HG02852 (cell line): ENCODE results near the gene SAT2.

Source experiments
- ATAC-seq: cut with Tn5 transposase; IDR thresholded peaks from one replicate; pipeline ENCODE4 v1.9.1; 2021; ENCODE audit warnings: mild to moderate bottlenecking, moderate library complexity; ENCODE audit not compliant: unreplicated experiment

SAT2 gene

DNA sequence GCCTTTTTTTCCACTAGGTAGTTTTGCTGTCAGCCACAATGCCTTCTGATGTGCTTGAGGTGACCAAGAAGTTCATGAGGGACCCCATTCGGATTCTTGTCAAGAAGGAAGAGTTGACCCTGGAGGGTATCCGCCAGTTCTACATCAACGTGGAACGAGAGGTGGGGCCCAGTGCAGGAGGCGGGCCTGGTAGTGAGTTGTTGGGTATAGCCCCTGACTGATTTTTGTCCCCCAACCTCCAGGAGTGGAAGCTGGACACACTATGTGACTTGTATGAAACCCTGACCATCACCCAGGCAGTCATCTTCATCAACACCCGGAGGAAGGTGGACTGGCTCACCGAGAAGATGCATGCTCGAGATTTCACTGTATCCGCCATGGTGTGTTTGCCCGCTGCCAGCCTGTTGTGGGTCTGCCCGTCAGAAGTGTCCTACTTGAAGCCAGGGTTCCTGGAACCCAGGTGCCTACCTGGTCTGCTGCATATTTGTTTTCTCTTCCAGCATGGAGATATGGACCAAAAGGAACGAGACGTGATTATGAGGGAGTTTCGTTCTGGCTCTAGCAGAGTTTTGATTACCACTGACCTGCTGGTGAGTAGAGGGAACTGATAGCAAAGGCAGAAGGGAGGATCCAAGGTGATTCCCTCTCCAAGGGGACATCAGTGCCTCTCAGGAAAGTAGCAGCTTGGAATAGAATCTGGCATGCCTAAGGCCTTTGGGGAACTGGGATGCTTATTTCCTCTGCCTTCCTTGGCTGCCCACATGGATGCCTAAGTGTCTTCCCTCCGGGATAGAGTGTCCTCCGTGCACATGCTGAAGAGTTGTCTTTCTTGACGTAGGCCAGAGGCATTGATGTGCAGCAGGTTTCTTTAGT lies 50.1 kb downstream of the SAT2 start:
- no peak for ATAC-seq

DNA sequence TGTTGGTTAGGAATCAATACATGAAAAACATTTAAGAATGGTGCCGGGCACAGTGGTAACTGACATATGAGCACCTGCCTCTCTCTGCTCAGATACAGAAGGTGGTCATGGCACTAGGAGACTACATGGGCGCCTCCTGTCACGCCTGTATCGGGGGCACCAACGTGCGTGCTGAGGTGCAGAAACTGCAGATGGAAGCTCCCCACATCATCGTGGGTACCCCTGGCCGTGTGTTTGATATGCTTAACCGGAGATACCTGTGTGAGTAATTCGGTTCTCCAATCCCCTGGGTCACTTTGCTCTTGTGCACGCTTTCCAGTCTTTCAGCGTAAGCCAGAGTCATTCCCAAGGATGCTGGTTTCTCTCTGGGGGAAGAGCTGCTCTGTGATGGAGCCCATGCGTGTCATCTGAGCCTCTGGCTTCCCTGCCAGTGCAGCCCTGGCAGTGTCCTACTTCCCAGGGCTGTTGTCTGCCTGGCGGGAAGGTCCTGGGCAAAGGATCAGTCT lies 51.1 kb downstream of the SAT2 start:
- no peak for ATAC-seq
